ENCODE data around the gene RAP1GDS1.
"Not testable (repeated sequence)": the region's sequence is repeated elsewhere in the genome, so short reads cannot be mapped to it uniquely, and the experiment has no call there.

The RAP1GDS1 gene

GRCh38 chr4:98345838-98346237 lies 84.7 kb downstream of the RAP1GDS1 start:
- no peak for TF ChIP-seq CTCF (IDR thresholded peaks at IDR 0.05; ENCODE audit: low read depth, low read length)
- H3K4me3 ChIP-seq (ENCODE audit: low read depth, low read length), result no peak overlapping the region

- TF ChIP-seq CTCF (IDR thresholded peaks at IDR 0.05; ENCODE audit: low read depth, low read length), result no peak
Measured at GRCh38 chr4:98352396-98352795, 91.2 kb downstream of the RAP1GDS1 start.

GRCh38 chr4:98352940-98353339 lies 91.8 kb downstream of the RAP1GDS1 start:
- H3K4me3 ChIP-seq (ENCODE audit: low read depth, low read length), result no peak overlapping the region
- no peak for TF ChIP-seq CTCF (IDR thresholded peaks at IDR 0.05; ENCODE audit: low read depth, low read length)

More at GRCh38 chr4:98352396-98352795, 91.2 kb downstream of the RAP1GDS1 start:
- no peak overlapping the region for H3K4me3 ChIP-seq (ENCODE audit: low read depth, low read length)

DNA sequence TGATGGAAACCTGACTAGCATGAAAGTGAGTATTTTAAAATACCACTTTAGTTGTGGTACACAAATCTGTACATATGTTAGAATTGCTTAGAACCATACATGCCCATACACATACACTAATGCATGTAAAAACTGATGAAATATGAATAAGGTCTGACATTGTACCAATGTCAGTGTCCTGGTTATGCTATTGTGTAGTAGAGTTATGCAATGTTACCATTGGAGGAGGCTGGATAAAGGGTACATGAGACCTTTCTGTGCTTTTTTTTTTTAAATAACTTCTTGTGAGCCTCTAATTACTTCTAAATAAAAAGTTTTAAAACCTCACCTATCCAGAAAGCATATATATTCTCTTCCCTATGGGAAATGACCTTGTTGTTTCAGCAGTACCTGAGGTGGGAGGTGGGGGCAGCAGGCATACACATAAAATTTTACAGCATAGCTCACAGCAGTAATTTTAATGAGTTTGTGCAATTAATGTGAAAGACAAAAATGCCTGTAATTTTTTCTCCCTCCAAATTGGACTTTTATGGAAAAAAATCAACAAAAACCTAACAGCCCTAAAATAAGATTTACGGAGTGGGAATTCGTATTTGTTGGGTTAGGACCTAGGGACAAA lies 97.6 kb downstream of the RAP1GDS1 start:
- TF ChIP-seq CTCF (IDR thresholded peaks at IDR 0.05; ENCODE audit: low read depth, low read length), result no peak
- no peak overlapping the region for H3K4me3 ChIP-seq (ENCODE audit: low read depth, low read length)

- TF ChIP-seq CTCF (IDR thresholded peaks at IDR 0.05; ENCODE audit: low read depth, low read length), result no peak
- H3K4me3 ChIP-seq (ENCODE audit: low read depth, low read length), result no peak overlapping the region
Measured at GRCh38 chr4:98359646-98360045, 98.5 kb downstream of the RAP1GDS1 start.

DNA sequence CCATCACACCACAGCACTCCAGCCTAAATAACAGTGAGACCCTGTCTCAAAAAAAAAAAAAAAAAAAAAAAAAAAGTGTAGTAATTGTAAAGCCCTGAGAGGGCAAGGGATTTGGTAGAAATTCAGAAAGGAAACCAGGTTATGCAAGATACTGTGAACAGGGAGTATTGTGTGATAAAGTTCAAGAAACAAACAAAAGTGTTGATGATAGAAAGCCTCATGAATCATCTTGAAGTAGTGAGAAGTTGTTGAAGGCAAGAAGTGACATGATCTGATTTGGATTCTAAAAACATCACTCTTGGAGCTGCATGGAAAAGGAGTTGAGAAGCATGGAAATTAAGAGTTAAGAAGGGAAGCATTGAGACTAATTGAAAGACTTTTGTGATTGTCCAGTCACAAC lies 102.2 kb downstream of the RAP1GDS1 start:
- H3K4me3 ChIP-seq (ENCODE audit: low read depth, low read length), result no peak overlapping the region
- no peak for TF ChIP-seq CTCF (IDR thresholded peaks at IDR 0.05; ENCODE audit: low read depth, low read length)

DNA sequence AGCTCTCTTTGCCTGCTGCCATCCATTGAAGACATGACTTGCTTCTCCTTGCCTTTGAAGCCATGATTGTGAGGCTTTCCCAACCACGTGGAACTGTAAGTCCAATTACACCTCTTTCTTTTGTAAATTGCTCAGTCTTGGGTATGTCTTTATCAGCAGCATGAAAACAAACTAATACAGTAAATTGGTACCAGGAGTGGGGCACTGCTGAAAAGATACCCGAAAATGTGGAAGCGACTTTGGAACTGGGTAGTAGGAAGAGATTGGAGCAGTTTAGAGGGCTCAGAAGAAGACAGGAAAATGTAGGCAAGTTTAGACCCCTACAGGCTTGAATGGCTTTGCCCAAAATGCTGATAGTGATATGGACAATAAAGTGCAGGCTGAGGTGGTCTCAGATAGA lies 105.1 kb downstream of the RAP1GDS1 start:
- not testable (repeated sequence) for H3K4me3 ChIP-seq (ENCODE audit: low read depth, low read length)

GRCh38 chr4:98368000-98368399 lies 106.8 kb downstream of the RAP1GDS1 start:
- H3K4me3 ChIP-seq (ENCODE audit: low read depth, low read length), result not testable (repeated sequence)

All from WI38 (cell line).